Measurements from ENCODE around the gene RASGEF1B. TPM values are rescaled to one million over a fixed set of nuclear protein-coding genes. Genes with fewer than 3 reads are reported as not detected.

RASGEF1B gene
- total RNA-seq, 1 donor from 2014 or later = 43.7 TPM

GRCh38 chr4:81506731-81507130 is 35.0 kb upstream of the RASGEF1B start:
- ATAC-seq (ENCODE audit: low read depth) (peak; percentile 59), DNase-seq (no peak)
- no peak for TF ChIP-seq CTCF (IDR thresholded peaks at IDR 0.05)
- ChIA-PET POLR2A (interaction anchor here (1.5 to 3.0 kb wide), 2 partner anchors 15 to 35 kb away, joined by 6 to 34 read pairs; partner anchors contain the start of gene RASGEF1B), CTCF (interaction anchor here (1.0 to 2.1 kb wide), 6 partner anchors 34 to 338 kb away, joined by 3 to 6 read pairs (median 4); partner anchors contain the start of gene RASGEF1B)
- H3K27me3 Mint-ChIP-seq = no peaks in the 10 kb centered on the region
- no peaks in the 10 kb centered on the region for H3K9me3 Mint-ChIP-seq
- peak overlapping the region; percentile 92 for H3K27ac Mint-ChIP-seq
- H3K36me3 Mint-ChIP-seq (ENCODE audit: low read depth) = no peaks in the 10 kb centered on the region
- H3K4me3 Mint-ChIP-seq = peak overlapping the region; percentile 36
- intact Hi-C loops (cut with micrococcal nuclease) = loop anchor here (5.0 kb wide), 1 partner anchor 101 kb away; no protein-coding TSS in a partner anchor
- peaks cover 93% of the 10 kb centered on the region for H3K4me1 Mint-ChIP-seq

DNA sequence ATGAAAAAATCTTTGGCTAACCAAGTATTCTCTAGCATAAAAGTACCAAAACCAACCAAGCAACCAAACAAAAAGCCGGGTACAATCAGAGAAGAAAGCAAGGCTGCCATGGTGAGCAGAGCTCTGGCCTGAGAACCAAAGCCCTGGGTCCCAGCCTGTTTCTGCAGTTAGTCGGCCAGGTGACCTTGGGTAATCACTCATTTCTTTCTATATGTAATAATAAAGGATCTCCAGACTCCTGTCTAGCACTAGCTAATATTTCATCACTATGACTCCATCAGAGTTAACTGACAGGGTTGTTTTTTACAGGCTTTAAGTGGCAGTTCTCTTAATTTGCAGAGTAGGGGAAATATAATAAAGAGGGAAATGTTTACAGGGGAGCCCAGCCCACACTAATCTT is 34.0 kb upstream of the RASGEF1B start:
- ATAC-seq (ENCODE audit: low read depth) (no peak), DNase-seq (no peak)
- ChIA-PET CTCF (interaction anchor here (0.6 to 2.1 kb wide), 8 partner anchors 33 to 696 kb away, joined by 3 to 7 read pairs (median 4); partner anchors contain the start of gene RASGEF1B), POLR2A (interaction anchor here (0.7 to 3.0 kb wide), 6 partner anchors 11 to 869 kb away, joined by 3 to 34 read pairs (median 4); partner anchors contain the start of genes HNRNPD and RASGEF1B)
- no peaks in the 10 kb centered on the region for H3K36me3 Mint-ChIP-seq (ENCODE audit: low read depth)
- peak overlapping the region; percentile 71 for H3K4me3 Mint-ChIP-seq
- peaks cover 92% of the 10 kb centered on the region for H3K4me1 Mint-ChIP-seq
- intact Hi-C loops (cut with micrococcal nuclease) = loop anchor here (1.0 to 5.0 kb wide), 6 partner anchors 8 to 102 kb away; no protein-coding TSS in a partner anchor
- TF ChIP-seq CTCF (IDR thresholded peaks at IDR 0.05) = no peak
- H3K27me3 Mint-ChIP-seq = no peaks in the 10 kb centered on the region
- H3K27ac Mint-ChIP-seq = peak overlapping the region; percentile 92
- no peaks in the 10 kb centered on the region for H3K9me3 Mint-ChIP-seq

- DNase-seq (no peak), ATAC-seq (ENCODE audit: low read depth) (peak; percentile 56)
- H3K36me3 Mint-ChIP-seq (ENCODE audit: low read depth) = no peaks in the 10 kb centered on the region
- H3K4me1 Mint-ChIP-seq = peaks cover 86% of the 10 kb centered on the region
- intact Hi-C loops (cut with micrococcal nuclease) = loop anchor here (1.0 to 5.0 kb wide), 6 partner anchors 8 to 102 kb away; no protein-coding TSS in a partner anchor
- H3K27ac Mint-ChIP-seq = peak overlapping the region; percentile 92
- CTCF ChIA-PET = interaction anchor here (0.6 to 2.1 kb wide), 6 partner anchors 32 to 697 kb away, joined by 3 to 7 read pairs (median 4); partner anchors contain the start of gene RASGEF1B
- peak overlapping the region; percentile 71 for H3K4me3 Mint-ChIP-seq
- no peaks in the 10 kb centered on the region for H3K9me3 Mint-ChIP-seq
- POLR2A ChIA-PET = interaction anchor here (0.7 to 3.0 kb wide), 5 partner anchors 11 to 780 kb away, joined by 3 to 34 read pairs (median 6); partner anchors contain the start of gene RASGEF1B
- no peaks in the 10 kb centered on the region for H3K27me3 Mint-ChIP-seq
- TF ChIP-seq CTCF (IDR thresholded peaks at IDR 0.05) = no peak
These were observed 33.4 kb upstream of the RASGEF1B start for GRCh38 chr4:81505004-81505598.

DNA sequence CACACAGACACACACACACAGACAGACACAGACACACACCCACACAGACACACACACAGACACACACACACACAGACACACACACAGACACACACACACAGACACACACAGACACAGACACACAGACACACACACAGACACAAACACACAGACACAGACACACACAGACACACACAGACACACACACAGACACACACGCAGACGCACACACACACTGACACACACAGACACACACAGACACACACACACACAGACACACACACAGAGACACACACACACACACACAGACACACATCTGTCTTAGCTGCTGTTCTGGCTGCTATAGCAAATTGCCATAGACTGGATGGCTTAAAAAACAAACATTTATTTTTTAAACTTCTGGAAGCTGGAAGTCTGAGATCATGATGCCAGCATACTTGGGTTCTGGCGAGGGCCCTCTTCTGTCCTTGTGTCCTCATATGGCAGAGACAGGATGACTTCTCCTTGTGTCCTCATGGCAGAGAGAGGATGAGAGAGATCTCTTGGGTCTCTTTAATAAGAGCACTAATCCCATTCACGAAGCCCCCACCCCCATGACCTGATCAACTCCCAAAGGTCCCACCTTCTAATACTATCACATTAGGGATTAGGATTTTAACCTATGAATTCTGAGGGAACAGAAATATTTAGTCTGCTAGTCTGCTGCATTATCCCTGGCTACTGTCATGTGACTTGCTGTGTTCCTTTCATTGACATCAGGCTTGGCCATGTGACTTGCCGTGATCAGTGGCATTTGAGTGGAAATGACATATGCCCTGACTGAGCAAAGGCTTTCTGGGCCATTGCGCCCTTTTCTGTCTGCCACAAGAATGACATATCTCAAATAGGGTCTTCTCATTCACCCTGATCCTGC is 32.7 kb upstream of the RASGEF1B start:
- Mint-ChIP-seq H3K36me3 (ENCODE audit: low read depth) (no peaks in the 10 kb centered on the region), H3K9me3 (no peaks in the 10 kb centered on the region), H3K27me3 (no peaks in the 10 kb centered on the region), H3K4me3 (peak overlapping the region; percentile 39), H3K27ac (peak overlapping the region; percentile 92), H3K4me1 (peaks cover 86% of the 10 kb centered on the region)
- no peak for DNase-seq
- intact Hi-C loops (cut with micrococcal nuclease) = loop anchor here (1.0 to 5.0 kb wide), 6 partner anchors 9 to 103 kb away; no protein-coding TSS in a partner anchor
- ChIA-PET POLR2A (interaction anchor here (1.0 to 1.6 kb wide), 2 partner anchors 32 to 57 kb away, joined by 4 to 6 read pairs; partner anchors contain the start of gene RASGEF1B), CTCF (interaction anchor here (1.2 to 1.5 kb wide), 2 partner anchors 31 to 37 kb away, joined by 3 to 5 read pairs; no protein-coding TSS in a partner anchor)
- no peak for TF ChIP-seq CTCF (IDR thresholded peaks at IDR 0.05)
- peak; percentile 2 for ATAC-seq (ENCODE audit: low read depth)
